GM21390 (cell line): ENCODE measurements around the gene TMEM63B.
A peak's percentile ranks its signal among the peaks of the same experiment; 100 is the strongest.
"Not testable (repeated sequence)": the region's sequence is repeated elsewhere in the genome, so short reads cannot be mapped to it uniquely, and the experiment has no call there.

ENCODE experiments used
- ATAC-seq: cut with Tn5 transposase; IDR thresholded peaks from one replicate; pipeline ENCODE4 v1.9.1; 2021; ENCODE audit not compliant: unreplicated experiment

TMEM63B gene

DNA sequence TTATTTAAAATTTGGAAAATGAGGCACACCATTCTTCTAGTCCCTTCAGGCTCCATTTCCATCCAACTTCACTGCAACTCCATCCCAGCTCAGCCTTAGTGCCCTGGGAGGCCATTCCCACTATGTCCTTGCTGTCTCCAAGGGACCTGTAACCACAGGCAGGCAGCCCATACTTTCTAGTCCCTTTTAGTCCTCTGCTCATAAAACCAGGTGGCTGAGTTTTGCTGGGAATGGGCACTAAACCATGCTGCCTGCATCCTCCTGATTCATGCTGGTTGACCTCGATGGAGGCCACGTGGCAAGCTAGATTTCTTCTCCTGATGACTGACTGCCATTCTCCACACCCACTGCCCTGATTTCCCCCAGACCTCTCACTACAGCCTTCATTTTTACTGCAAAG lies 61.9 kb downstream of the TMEM63B start:
- no peak for ATAC-seq

DNA sequence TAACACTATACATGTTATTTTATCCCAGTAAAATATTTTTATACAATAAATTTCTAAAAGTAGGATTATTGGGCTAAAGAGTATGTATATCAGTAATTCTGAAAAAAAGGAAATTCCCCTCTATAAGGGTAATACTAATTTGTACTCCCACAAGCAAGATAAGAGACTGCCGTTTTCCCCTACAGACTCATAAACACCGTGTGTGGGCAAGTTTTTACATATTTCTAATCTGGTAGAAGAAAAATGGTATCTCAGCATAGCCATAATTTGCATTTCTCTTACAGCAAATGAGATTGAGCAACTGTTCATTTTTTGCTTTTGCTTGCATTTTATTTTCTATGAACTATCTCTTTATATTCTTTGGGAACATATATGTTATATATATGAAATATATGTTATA lies 63.4 kb downstream of the TMEM63B start:
- peak; percentile 55 for ATAC-seq

DNA sequence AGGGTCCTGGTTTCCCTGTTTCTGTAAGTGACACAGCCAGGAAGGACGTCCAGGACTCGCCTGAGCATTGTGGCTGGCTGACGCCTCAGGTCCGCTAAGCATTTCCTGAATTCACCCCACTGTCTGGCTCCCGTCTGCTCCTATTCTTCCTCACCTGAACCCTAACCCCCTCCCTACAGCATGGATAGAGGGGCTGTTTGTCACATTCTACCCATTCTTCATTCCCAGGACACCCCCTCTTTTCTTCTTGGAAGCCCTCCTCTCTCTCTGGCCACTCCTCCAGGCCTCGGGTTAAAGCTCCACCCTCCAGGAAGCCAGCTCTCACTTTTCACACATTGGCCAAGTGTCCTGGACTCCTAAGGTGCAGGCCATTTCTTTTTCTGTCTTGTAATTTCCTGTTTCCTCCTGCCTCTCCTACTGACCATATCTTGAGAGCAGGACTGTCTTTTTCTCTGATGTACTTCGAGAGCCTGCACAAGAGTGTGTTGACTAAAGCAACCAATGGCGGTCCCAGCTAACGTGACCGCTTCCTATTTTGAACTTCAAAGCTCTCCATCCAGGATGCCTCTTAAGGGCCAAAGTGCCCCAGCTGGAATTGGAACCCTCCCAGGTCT lies 65.2 kb downstream of the TMEM63B start:
- ATAC-seq = no peak

DNA sequence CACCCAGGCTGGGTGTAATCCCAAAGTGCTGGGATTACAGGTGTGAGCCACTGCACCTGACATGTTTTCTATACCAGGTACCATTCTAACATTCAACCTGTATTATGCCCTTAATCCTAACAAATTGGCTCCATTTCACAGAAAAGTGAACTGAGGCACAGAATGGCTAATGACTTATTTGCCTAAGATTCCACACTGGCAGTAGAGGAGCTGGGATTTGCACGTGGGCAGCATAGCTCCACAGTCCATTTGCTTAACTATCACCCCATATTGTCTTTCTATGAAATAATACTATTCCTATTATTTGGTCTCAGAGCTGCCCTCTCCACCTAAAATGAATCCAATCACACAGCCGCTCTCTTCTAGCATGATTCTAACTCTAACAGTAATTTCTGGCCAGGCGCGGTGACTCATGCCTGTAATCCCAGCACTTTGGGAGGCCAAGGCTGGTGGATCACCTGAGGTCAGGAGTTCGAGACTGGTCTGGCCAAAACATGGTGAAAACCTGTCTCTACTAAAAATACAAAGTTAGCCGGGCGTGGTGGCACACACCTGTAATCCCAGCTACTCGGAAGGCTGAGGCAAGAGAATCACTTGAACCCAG lies 66.1 kb downstream of the TMEM63B start:
- ATAC-seq = no peak

DNA sequence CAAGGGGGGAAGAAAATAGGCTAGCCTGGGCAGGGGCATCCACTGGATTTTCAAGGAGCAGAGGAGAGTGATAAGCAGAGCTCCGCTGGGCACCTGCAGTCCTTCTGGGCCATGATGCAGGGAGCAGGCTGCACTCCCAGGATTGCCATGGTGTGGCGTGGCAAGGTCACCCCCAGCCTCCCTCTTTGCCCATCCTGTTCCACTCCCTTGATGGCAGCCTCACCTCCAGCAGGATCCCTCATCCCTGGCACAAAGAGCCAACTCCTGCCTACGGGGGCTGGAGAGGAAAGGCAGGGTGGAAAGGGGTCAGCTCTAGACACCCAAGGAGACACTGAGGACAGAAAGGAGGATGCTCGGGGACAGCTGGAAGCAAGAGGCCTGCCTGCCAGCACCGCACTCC lies 67.0 kb downstream of the TMEM63B start:
- no peak for ATAC-seq

- not testable (repeated sequence) for ATAC-seq
Measured at GRCh38 chr6:44196351-44196750, 69.0 kb downstream of the TMEM63B start.

DNA sequence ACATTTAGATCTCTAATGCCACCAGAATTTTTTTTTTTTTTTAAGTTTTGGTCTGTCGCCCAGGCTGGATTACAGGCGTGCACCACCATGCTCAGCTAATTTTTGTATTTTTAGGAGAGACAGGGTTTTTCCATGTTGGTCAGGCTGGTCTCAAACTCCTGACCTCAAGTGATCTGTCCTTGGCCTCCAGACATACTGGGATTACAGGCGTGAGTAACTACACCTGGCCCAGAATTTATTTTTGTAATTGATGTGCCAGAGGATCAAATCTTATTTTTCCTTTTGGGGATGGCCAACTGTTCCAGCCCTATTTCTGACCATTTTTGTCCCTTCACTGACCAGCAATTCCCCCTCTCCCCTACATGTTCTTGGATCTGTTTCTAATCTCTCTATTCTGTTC lies 71.3 kb downstream of the TMEM63B start:
- ATAC-seq = no peak

- no peak for ATAC-seq
Measured at GRCh38 chr6:44199883-44200282, 72.5 kb downstream of the TMEM63B start.

DNA sequence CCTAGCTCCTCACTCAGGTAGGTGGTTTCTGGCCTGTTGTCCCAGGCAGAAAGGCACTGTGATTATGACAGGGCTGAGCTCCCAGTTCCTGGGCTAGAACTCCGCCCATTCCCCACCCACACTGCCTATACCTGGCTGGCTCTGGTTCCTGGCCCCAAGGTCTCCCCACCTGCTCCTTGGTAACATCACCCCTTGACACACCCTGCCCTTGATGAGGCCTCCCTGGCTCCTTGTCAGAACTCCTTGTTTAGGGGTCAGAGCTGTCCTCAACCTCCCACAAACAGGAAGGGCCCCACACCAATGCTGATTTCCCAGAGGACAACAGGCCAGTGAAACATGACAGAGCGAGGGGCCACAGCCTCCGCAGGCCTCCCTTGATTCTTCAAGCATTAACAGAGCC lies 73.8 kb downstream of the TMEM63B start:
- ATAC-seq = no peak

DNA sequence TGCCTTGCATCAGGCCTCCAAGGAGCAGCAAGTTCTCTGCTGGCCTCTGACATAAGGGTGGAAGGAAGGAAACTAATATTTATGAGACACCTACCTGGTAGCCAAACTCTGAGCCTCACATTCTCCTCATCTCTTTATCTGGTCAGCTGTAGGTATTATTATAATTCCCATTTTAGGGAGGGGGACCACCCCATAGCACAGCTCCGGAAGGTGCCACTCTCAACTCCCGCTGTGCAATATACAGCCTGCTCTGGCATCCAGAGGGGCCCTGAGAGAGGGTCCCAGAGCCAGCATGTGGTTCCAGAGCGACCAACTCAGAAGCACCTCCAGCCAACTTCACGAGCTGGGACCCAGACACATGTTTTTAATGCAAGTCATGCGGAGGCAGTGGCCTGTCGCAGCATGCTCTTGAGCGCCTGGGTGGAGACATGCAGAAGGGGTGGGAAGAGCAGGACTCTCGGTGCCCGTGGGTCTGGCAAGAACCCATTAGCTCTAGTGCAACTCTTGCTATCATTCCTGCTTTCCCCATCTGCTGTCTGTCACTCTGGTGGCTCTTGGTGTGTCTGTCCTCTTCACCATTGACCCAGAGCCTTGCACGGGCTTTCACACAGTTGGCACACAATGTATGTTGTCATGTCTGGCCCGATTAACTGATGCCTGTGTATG lies 74.4 kb downstream of the TMEM63B start:
- no peak for ATAC-seq

- no peak for ATAC-seq
Measured at GRCh38 chr6:44202332-44202971, 75.1 kb downstream of the TMEM63B start.

DNA sequence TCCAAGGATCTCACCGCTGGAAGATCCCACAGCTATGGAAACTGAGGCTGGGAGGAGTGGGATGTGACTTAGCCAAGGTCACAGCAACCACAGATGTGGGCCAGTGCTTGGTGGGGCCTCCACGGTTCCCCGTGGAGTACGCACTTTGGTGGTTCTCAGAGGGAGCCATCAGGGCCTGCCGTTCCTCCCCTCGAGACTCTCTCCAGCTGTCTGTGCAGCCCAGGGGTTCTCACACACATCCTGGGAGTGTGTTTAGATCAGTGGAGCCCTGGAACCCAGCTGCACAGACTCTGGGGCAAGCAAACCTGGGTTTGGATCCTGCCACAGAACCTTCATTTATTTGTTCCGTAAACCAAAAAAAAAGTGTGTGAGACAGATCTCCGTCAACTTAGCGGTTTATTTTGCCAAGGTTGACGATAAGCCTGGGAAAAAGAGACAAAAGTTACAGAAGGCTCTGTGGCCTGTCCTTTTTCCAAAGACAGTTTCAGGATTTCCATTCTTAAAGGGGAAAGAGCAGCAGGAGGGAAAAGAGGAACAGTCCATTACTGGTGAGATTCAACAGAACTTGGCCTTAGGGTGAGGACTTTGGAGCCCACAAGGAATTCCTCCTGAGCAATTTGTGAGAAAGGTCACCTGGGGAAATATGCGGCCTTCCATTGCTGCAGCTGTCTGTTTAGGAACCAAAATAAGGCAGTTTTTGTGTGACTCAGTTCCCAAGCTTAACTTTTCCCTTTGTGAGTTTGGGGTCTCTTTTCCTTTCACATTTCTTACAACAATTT lies 75.8 kb downstream of the TMEM63B start:
- no peak for ATAC-seq

GRCh38 chr6:44203955-44204354 lies 76.6 kb downstream of the TMEM63B start:
- ATAC-seq = no peak
